Liver (tissue), 9 donors: ENCODE measurements around the gene LGALS7. TPM values are rescaled to one million over a fixed set of nuclear protein-coding genes. Genes with fewer than 3 reads are reported as not detected.
A peak's percentile ranks its signal among the peaks of the same experiment; 100 is the strongest.

Experiments
- DNase-seq: peaks from one replicate; pipeline ENCODE4 v3.0.0-alpha.2; 2017; ENCODE audit warnings: low spot score
- H3K27ac ChIP-seq, 2 donors: one replicate each; pipeline ENCODE4 v1.7.0; 2013; ENCODE audit warnings: inconsistent platforms in 2 of 2, low read length in 2 of 2, control low read depth in 1 of 2, low read depth in 1 of 2, mild to moderate bottlenecking in 1 of 2
- H3K27me3 ChIP-seq, 4 donors: one replicate each; pipeline versions ENCODE4 v1.6.1 to v1.7.0; 2013; ENCODE audit warnings: low read length in 3 of 4, inconsistent platforms in 1 of 4, mild to moderate bottlenecking in 1 of 4, moderate library complexity in 1 of 4; ENCODE audit not compliant: control insufficient read depth in 4 of 4, insufficient read depth in 4 of 4
- H3K36me3 ChIP-seq, 4 donors: one replicate each; pipeline versions ENCODE4 v1.6.1 to v1.7.0; 2013; ENCODE audit warnings: low read length in 3 of 4, mild to moderate bottlenecking in 3 of 4, low read depth in 1 of 4, moderate library complexity in 1 of 4; ENCODE audit not compliant: control insufficient read depth in 4 of 4, insufficient read depth in 3 of 4
- H3K4me1 ChIP-seq, 4 donors: one replicate each; pipeline versions ENCODE4 v1.6.1 to v1.7.0; 2013; ENCODE audit warnings: low read length in 3 of 4, mild to moderate bottlenecking in 3 of 4, moderate library complexity in 1 of 4; ENCODE audit not compliant: control insufficient read depth in 4 of 4, insufficient read depth in 4 of 4
- H3K4me3 ChIP-seq, 3 donors: one replicate each; pipeline versions ENCODE4 v1.6.1 to v1.7.0; 2013; ENCODE audit warnings: low read length in 3 of 3, control low read depth in 1 of 3, low read depth in 1 of 3, mild to moderate bottlenecking in 1 of 3
- H3K9ac ChIP-seq, 2 donors: one replicate each; pipeline ENCODE4 v1.7.0; 2013; ENCODE audit warnings: low read length in 2 of 2, mild to moderate bottlenecking in 2 of 2, moderate library complexity in 2 of 2, control low read depth in 1 of 2, low read depth in 1 of 2
- H3K9me3 ChIP-seq, 4 donors: one replicate each; pipeline versions ENCODE4 v1.6.1 to v1.7.0; 2013; ENCODE audit warnings: low read length in 3 of 4; ENCODE audit not compliant: control insufficient read depth in 4 of 4
- EGR1 ChIP-seq, 2 donors: IDR thresholded peaks; 2 replicates each; pipeline ENCODE4 v1.6.1; 2016 to 2018; ENCODE audit warnings: antibody characterized with exemption in 2 of 2, low read depth in 2 of 2
- FOXA1 ChIP-seq: IDR thresholded peaks from 2 replicates; pipeline ENCODE4 v1.6.1; 2016; ENCODE audit warnings: antibody characterized with exemption
- FOXA2 ChIP-seq: IDR thresholded peaks from 2 replicates; pipeline ENCODE4 v1.6.1; 2016; ENCODE audit warnings: antibody characterized with exemption
- GABPA ChIP-seq, 2 donors: IDR thresholded peaks in 1 of 2; conservative IDR thresholded peaks in 1 of 2; 2 replicates each; pipeline ENCODE4 v1.6.1; 2016; ENCODE audit warnings: antibody characterized with exemption in 2 of 2, mild to moderate bottlenecking in 1 of 2, moderate library complexity in 1 of 2
- HNF4A ChIP-seq, 2 donors: conservative IDR thresholded peaks; 2 replicates each; pipeline ENCODE4 v1.6.1; 2016; ENCODE audit warnings: antibody characterized with exemption in 2 of 2, mild to moderate bottlenecking in 2 of 2
- HNF4G ChIP-seq: IDR thresholded peaks from 2 replicates; pipeline ENCODE4 v1.6.1; 2016; ENCODE audit warnings: antibody characterized with exemption
- JUND ChIP-seq, 2 donors: IDR thresholded peaks; 2 replicates each; pipeline ENCODE4 v1.6.1; 2016; ENCODE audit warnings: antibody characterized with exemption in 2 of 2
- NR2F2 ChIP-seq: IDR thresholded peaks from 2 replicates; pipeline ENCODE4 v1.6.1; 2016; ENCODE audit warnings: antibody characterized with exemption
- RAD21 ChIP-seq, 2 donors: IDR thresholded peaks; 2 replicates each; pipeline ENCODE4 v1.6.1; 2016; ENCODE audit warnings: antibody characterized with exemption in 2 of 2, mild to moderate bottlenecking in 2 of 2
- RXRA ChIP-seq, 2 donors: IDR thresholded peaks; 2 replicates each; pipeline ENCODE4 v1.6.1; 2017 to 2018; ENCODE audit warnings: antibody characterized with exemption in 2 of 2, mild to moderate bottlenecking in 1 of 2
- SP1 ChIP-seq: IDR thresholded peaks from 2 replicates; pipeline ENCODE4 v1.6.1; 2018; ENCODE audit warnings: antibody characterized with exemption, mild to moderate bottlenecking
- TAF1 ChIP-seq: conservative IDR thresholded peaks from 2 replicates; pipeline ENCODE4 v1.6.1; 2016; ENCODE audit warnings: antibody characterized with exemption, mild to moderate bottlenecking
- YY1 ChIP-seq: IDR thresholded peaks from 2 replicates; pipeline ENCODE4 v1.6.1; 2016; ENCODE audit warnings: antibody characterized with exemption, mild to moderate bottlenecking
- WGBS: extraction: QIAGEN DNeasy Blood & Tissue Kit; methylation state at CpG from one replicate; pipeline ENCODE4 v1.1.7; 2013; 5-methylcytosine and 5-hydroxymethylcytosine counted together
- polyA plus RNA-seq, 2 donors: library from polyadenylated mRNA; stranded (reverse) in 1 of 2; unstranded in 1 of 2; fragments of 200-250 nt in 1 of 2; fragments of >200 nt in 1 of 2; fragmentation: Nextera tagmentation in 1 of 2; extraction: Ambion mirVana in 1 of 2; gene quantifications; one replicate each; pipeline versions ENCODE4 v1.2.1 to v1.2.3, GENCODE V29; 2013 to 2015
- total RNA-seq, 2 donors: library from RNA; depleted of rRNA; stranded (reverse); fragments of >200 nt; gene quantifications; one replicate each; pipeline ENCODE4 v1.2.3, GENCODE V29; 2014
- TF ChIP-seq, protein P1 (sequence below): IDR thresholded peaks from 2 replicates; pipeline ENCODE4 v1.6.1; 2016; ENCODE audit warnings: antibody characterized with exemption, mild to moderate bottlenecking
- TF ChIP-seq, protein P2 (sequence below): fragments of 150-350 bp; IDR thresholded peaks from 2 replicates; pipeline ENCODE4 v1.5.1; 2017; ENCODE audit warnings: improper control_type of control experiment, low read depth, low read length; ENCODE audit not compliant: missing input control
- TF ChIP-seq, protein P3 (sequence below): IDR thresholded peaks from 2 replicates; pipeline ENCODE4 v1.6.1; 2016; ENCODE audit warnings: antibody characterized with exemption
- TF ChIP-seq, protein P4 (sequence below): IDR thresholded peaks from 2 replicates; pipeline ENCODE4 v1.6.1; 2016; ENCODE audit warnings: antibody characterized with exemption
- donor health status: healthy.
- donor health status: healthy.
- donor health status: healthy.
- donor health status: healthy.
- donor health status: healthy.

Gene LGALS7
- total and polyA plus RNA-seq, 4 donors: not detected

DNA sequence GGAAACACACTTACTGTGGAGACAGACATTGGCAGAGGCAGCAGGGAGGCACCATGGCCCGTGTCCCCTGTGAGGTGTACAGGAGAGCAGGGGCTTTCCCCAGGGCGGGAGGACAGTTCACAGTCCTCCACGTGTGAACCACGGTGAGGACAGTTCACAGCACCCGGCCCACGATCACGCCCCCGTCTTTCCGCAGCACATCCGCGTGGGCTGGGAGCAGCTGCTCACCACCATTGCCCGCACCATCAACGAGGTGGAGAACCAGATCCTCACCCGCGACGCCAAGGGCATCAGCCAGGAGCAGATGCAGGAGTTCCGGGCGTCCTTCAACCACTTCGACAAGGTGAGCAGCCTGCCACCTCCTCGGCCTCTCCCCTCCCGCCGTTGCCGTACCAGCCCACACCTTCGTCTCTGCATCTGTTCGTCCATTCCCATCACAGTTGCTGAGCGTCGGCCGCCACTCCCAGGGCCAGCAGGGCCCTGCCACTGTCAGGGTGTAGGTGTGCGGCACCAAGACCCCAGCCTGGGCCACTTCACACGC lies 46.5 kb downstream of the LGALS7 start:
- Histone ChIP-seq H3K9me3 (no peaks in the 10 kb centered on the region), H3K27me3 (no peaks in the 10 kb centered on the region), H3K27ac (peak overlapping the region; percentile 4 to 41), H3K9ac (no peak overlapping the region), H3K36me3 (peaks cover 20 to 59% (median 32%) of the 10 kb centered on the region in 4 donors), H3K4me3 (no peak overlapping the region), H3K4me1 (peaks cover 1 to 42% (median 21%) of the 10 kb centered on the region in 4 donors)
- TF ChIP-seq JUND (IDR thresholded peaks at IDR 0.05) (no peak), EGR1 (IDR thresholded peaks at IDR 0.05; ENCODE audit: low read depth in 2 of 2) (no peak), RXRA (IDR thresholded peaks at IDR 0.05) (peak in 1 of 2 donors; percentile 10)
- TF ChIP-seq, protein P1, sequence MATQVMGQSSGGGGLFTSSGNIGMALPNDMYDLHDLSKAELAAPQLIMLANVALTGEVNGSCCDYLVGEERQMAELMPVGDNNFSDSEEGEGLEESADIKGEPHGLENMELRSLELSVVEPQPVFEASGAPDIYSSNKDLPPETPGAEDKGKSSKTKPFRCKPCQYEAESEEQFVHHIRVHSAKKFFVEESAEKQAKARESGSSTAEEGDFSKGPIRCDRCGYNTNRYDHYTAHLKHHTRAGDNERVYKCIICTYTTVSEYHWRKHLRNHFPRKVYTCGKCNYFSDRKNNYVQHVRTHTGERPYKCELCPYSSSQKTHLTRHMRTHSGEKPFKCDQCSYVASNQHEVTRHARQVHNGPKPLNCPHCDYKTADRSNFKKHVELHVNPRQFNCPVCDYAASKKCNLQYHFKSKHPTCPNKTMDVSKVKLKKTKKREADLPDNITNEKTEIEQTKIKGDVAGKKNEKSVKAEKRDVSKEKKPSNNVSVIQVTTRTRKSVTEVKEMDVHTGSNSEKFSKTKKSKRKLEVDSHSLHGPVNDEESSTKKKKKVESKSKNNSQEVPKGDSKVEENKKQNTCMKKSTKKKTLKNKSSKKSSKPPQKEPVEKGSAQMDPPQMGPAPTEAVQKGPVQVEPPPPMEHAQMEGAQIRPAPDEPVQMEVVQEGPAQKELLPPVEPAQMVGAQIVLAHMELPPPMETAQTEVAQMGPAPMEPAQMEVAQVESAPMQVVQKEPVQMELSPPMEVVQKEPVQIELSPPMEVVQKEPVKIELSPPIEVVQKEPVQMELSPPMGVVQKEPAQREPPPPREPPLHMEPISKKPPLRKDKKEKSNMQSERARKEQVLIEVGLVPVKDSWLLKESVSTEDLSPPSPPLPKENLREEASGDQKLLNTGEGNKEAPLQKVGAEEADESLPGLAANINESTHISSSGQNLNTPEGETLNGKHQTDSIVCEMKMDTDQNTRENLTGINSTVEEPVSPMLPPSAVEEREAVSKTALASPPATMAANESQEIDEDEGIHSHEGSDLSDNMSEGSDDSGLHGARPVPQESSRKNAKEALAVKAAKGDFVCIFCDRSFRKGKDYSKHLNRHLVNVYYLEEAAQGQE: no peak
- no peak for DNase-seq
- 65% methylated on average over 30 of the region's 30 CpGs for WGBS

DNA sequence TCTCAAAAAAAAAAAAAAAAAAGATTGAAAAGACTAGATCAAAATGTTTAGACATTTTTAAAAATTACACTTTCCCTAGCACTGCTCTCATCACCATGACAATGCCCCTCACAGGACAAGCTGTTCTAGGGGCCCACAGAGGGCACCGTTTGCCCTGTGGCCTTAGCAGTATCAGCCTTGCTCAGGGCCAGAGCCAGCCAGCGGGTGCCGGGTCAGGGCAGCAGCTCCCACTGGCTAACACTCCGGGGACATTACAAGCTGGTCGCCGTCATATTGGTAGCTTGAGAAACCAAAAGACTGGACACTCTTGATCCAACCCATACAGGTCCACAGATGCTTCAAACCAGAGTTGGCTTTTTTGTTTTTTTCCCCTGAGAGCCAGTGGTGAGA lies 47.0 kb downstream of the LGALS7 start:
- TF ChIP-seq NR2F2 (peak; percentile 9), RAD21 (IDR thresholded peaks at IDR 0.05) (peak in 1 of 2 donors; percentile 15), RXRA (IDR thresholded peaks at IDR 0.05) (no peak)
- Histone ChIP-seq H3K27me3 (no peaks in the 10 kb centered on the region), H3K4me3 (no peak overlapping the region), H3K4me1 (peaks cover 1 to 36% (median 16%) of the 10 kb centered on the region in 4 donors), H3K9me3 (no peaks in the 10 kb centered on the region), H3K9ac (peak overlapping the region in 1 of 2 donors; percentile 28), H3K36me3 (peaks cover 20 to 63% (median 36%) of the 10 kb centered on the region in 4 donors), H3K27ac (peak overlapping the region; percentile 41 to 53)
- no peak for DNase-seq
- 43% methylated on average over 6 of the region's 6 CpGs for WGBS

DNA sequence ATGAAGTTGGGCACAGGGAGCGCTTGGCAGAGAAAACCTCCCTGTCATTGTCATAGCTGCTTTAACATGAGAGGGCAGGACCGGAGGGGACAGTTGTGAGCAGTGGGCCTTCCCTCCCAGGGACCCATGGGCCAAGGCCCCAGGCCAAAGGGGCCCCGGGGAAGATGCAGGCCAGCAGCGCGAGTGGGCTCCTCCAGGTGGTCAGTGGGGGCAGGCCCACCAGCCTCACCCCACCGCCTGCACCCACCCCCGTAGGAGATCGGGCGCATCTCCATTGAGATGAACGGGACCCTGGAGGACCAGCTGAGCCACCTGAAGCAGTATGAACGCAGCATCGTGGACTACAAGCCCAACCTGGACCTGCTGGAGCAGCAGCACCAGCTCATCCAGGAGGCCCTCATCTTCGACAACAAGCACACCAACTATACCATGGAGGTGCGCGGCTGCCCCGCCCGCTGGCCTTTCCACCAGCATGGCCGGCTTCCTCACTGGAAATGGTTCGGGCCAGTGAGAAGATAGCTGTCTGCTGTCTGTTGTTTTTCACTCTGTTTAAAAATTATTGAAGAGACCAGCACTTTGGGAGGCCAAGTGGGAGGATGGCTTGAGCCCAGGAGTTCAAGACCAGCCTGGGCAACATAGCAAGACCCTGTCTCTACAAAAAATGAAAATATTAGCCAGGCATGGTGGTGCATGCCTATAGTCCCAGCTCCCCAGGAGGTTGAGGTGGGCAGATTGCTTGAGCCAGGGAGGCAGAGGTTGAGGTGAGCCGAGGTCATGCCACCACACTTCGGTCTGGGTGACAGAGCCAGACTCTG lies 47.6 kb downstream of the LGALS7 start:
- peak overlapping the region; percentile 41 to 53 for H3K27ac ChIP-seq
- no peak for DNase-seq
- H3K4me1 ChIP-seq: peaks cover 1 to 32% (median 11%) of the 10 kb centered on the region in 4 donors
- no peaks in the 10 kb centered on the region for H3K9me3 ChIP-seq
- no peak overlapping the region for H3K9ac ChIP-seq
- 89% methylated on average over 21 of the region's 21 CpGs for whole genome bisulfite sequencing
- no peak overlapping the region for H3K4me3 ChIP-seq
- peaks cover 20 to 68% (median 39%) of the 10 kb centered on the region in 4 donors for H3K36me3 ChIP-seq
- H3K27me3 ChIP-seq: no peaks in the 10 kb centered on the region
- TF ChIP-seq GABPA (IDR thresholded peaks at IDR 0.05 in 1 of 2, conservative IDR thresholded peaks at IDR 0.05 in 1 of 2) (no peak), TAF1 (no peak), JUND (IDR thresholded peaks at IDR 0.05) (no peak), SP1 (no peak), FOXA2 (no peak), NR2F2 (no peak), FOXA1 (no peak), YY1 (no peak), RAD21 (IDR thresholded peaks at IDR 0.05) (no peak), RXRA (IDR thresholded peaks at IDR 0.05) (no peak), HNF4G (no peak), HNF4A (conservative IDR thresholded peaks at IDR 0.05) (no peak), EGR1 (IDR thresholded peaks at IDR 0.05; ENCODE audit: low read depth in 2 of 2) (no peak)
- TF ChIP-seq, protein P1: no peak
- TF ChIP-seq, protein P2, sequence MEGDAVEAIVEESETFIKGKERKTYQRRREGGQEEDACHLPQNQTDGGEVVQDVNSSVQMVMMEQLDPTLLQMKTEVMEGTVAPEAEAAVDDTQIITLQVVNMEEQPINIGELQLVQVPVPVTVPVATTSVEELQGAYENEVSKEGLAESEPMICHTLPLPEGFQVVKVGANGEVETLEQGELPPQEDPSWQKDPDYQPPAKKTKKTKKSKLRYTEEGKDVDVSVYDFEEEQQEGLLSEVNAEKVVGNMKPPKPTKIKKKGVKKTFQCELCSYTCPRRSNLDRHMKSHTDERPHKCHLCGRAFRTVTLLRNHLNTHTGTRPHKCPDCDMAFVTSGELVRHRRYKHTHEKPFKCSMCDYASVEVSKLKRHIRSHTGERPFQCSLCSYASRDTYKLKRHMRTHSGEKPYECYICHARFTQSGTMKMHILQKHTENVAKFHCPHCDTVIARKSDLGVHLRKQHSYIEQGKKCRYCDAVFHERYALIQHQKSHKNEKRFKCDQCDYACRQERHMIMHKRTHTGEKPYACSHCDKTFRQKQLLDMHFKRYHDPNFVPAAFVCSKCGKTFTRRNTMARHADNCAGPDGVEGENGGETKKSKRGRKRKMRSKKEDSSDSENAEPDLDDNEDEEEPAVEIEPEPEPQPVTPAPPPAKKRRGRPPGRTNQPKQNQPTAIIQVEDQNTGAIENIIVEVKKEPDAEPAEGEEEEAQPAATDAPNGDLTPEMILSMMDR: no peak
- TF ChIP-seq, protein P3, sequence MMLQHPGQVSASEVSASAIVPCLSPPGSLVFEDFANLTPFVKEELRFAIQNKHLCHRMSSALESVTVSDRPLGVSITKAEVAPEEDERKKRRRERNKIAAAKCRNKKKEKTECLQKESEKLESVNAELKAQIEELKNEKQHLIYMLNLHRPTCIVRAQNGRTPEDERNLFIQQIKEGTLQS: no peak
- TF ChIP-seq, protein P4, sequence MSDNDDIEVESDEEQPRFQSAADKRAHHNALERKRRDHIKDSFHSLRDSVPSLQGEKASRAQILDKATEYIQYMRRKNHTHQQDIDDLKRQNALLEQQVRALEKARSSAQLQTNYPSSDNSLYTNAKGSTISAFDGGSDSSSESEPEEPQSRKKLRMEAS: no peak
